ENCODE data around the gene BEND6. TPM values are rescaled to one million over a fixed set of nuclear protein-coding genes. Genes with fewer than 3 reads are reported as not detected.

Gene BEND6
- polyA plus RNA-seq, 1 donor (not counting 4 experiments of a cell fraction or from before 2014, with no cell fraction given) = 1.0 TPM

DNA sequence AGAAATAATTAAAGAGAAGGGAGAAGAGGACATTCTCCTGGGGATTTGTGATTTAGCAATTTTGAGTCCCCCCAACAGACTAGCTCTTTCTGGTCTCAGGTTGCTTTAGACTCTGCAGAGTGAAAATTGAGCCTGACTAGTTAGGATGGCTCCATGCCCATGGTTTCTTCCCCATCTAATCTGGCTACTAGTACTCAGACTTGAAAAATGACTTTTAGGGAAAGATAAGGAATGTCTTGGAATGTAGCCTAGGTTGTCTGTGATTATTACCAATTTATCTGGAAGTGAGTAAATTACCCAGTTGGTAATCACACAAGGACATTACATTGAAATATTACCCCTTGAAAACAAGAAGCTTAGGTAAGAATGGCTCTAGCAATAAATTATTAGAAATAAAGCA, 4.2 kb downstream of the BEND6 start:
- Histone ChIP-seq H3K9me1 (ENCODE audit: control insufficient read depth, extremely low read depth, insufficient read depth, low read length) (no peaks in the 10 kb centered on the region), H2AFZ (ENCODE audit: control insufficient read depth, low read length) (no peak overlapping the region), H3K4me2 (ENCODE audit: control insufficient read depth, extremely low read depth, insufficient read depth, low read depth, low read length) (no peak overlapping the region), H3K9ac (ENCODE audit: control insufficient read depth, extremely low read depth, insufficient read depth, low read length) (no peak overlapping the region), H3K79me2 (ENCODE audit: control insufficient read depth, insufficient read depth, low read length) (no peaks in the 10 kb centered on the region), H3K27me3 (ENCODE audit: control insufficient read depth, extremely low read depth, insufficient read depth, low read length) (no peaks in the 10 kb centered on the region), H3K36me3 (ENCODE audit: control insufficient read depth in 2 of 2, extremely low read depth in 1 of 2, insufficient read depth in 2 of 2, low read length in 2 of 2) (no peaks in the 10 kb centered on the region), H3K4me1 (ENCODE audit: control insufficient read depth, extremely low read depth, insufficient read depth, low read length) (peaks cover 28% of the 10 kb centered on the region), H3K4me3 (ENCODE audit: control insufficient read depth in 2 of 3, extremely low read depth in 1 of 3, insufficient read depth in 2 of 3, low read depth in 1 of 3, low read length in 3 of 3) (no peak overlapping the region), H3K9me3 (ENCODE audit: control insufficient read depth, low read depth, low read length) (no peaks in the 10 kb centered on the region), H4K20me1 (ENCODE audit: control insufficient read depth, extremely low read depth, insufficient read depth, low read length) (no peaks in the 10 kb centered on the region), H3K27ac (ENCODE audit: control insufficient read depth, insufficient read depth, low read length) (no peak overlapping the region)
- peak; percentile 9 for FAIRE-seq
- DNase-seq (ENCODE audit: low read depth, low spot score) = no peak
- dilution Hi-C loops (cut with MboI; ENCODE audit: extremely low pct_ligation_motif_present, low sequenced_read_pairs) = no loop called here
- TF ChIP-seq EZH2 (IDR thresholded peaks at IDR 0.05; ENCODE audit: low read length) (no peak), CTCF (optimal IDR thresholded peaks at IDR 0.05 in 1 of 3, IDR thresholded peaks at IDR 0.05 in 1 of 3, conservative IDR thresholded peaks at IDR 0.05 in 1 of 3; ENCODE audit: extremely low read depth in 1 of 3, insufficient read depth in 2 of 3, low read length in 3 of 3) (no peak)

- no peaks in the 10 kb centered on the region for H3K27me3 ChIP-seq (ENCODE audit: control insufficient read depth, extremely low read depth, insufficient read depth, low read length)
- dilution Hi-C loops (cut with MboI; ENCODE audit: extremely low pct_ligation_motif_present, low sequenced_read_pairs) = no loop called here
- no peaks in the 10 kb centered on the region for H4K20me1 ChIP-seq (ENCODE audit: control insufficient read depth, extremely low read depth, insufficient read depth, low read length)
- FAIRE-seq (no peak), DNase-seq (ENCODE audit: low read depth, low spot score) (no peak)
- TF ChIP-seq CTCF (optimal IDR thresholded peaks at IDR 0.05 in 1 of 3, IDR thresholded peaks at IDR 0.05 in 1 of 3, conservative IDR thresholded peaks at IDR 0.05 in 1 of 3; ENCODE audit: extremely low read depth in 1 of 3, insufficient read depth in 2 of 3, low read length in 3 of 3) (no peak), EZH2 (IDR thresholded peaks at IDR 0.05; ENCODE audit: low read length) (no peak)
- H3K9ac ChIP-seq (ENCODE audit: control insufficient read depth, extremely low read depth, insufficient read depth, low read length) = no peak overlapping the region
- H3K4me1 ChIP-seq (ENCODE audit: control insufficient read depth, extremely low read depth, insufficient read depth, low read length) = peaks cover 28% of the 10 kb centered on the region
- no peaks in the 10 kb centered on the region for H3K9me3 ChIP-seq (ENCODE audit: control insufficient read depth, low read depth, low read length)
- peak overlapping the region; percentile 34 for H3K27ac ChIP-seq (ENCODE audit: control insufficient read depth, insufficient read depth, low read length)
- peak overlapping the region; percentile 42 for H3K4me2 ChIP-seq (ENCODE audit: control insufficient read depth, extremely low read depth, insufficient read depth, low read depth, low read length)
- no peaks in the 10 kb centered on the region for H3K79me2 ChIP-seq (ENCODE audit: control insufficient read depth, insufficient read depth, low read length)
- H3K36me3 ChIP-seq (ENCODE audit: control insufficient read depth in 2 of 2, extremely low read depth in 1 of 2, insufficient read depth in 2 of 2, low read length in 2 of 2) = no peaks in the 10 kb centered on the region
- no peak overlapping the region for H2AFZ ChIP-seq (ENCODE audit: control insufficient read depth, low read length)
- no peaks in the 10 kb centered on the region for H3K9me1 ChIP-seq (ENCODE audit: control insufficient read depth, extremely low read depth, insufficient read depth, low read length)
- H3K4me3 ChIP-seq (ENCODE audit: control insufficient read depth in 2 of 3, extremely low read depth in 1 of 3, insufficient read depth in 2 of 3, low read depth in 1 of 3, low read length in 3 of 3) = no peak overlapping the region
Measured at GRCh38 chr6:56959938-56960337, 5.0 kb downstream of the BEND6 start.

Data from keratinocyte (primary cell).